ENCODE results near the gene OR6B3. TPM values are rescaled to one million over a fixed set of nuclear protein-coding genes. Genes with fewer than 3 reads are reported as not detected.

The OR6B3 gene
- total RNA-seq, 1 experiment from 2014 or later: not detected

DNA sequence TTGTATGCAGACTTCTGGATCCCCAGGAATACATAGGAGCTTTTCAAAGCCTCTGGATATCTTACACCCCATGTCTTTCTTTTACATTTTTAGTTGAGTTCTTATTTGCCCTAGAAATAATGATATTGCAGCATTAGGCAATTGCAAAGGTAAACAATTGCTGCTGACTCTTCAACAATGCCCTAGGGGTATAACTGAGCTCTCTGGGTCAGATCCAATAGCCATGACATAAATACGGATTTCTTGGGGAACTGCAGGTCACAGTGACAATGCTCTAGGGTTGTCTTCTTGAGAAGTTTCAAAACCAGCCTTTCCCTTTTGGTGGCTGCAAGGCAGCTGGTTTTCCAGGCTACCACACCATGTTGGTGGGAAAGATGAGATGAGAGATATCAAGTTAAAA, 16.5 kb upstream of the OR6B3 start:
- Mint-ChIP-seq H3K36me3 (ENCODE audit: insufficient read depth, unreplicated experiment) (no peaks in the 10 kb centered on the region), H3K4me1 (ENCODE audit: low read depth, unreplicated experiment) (no peaks in the 10 kb centered on the region), H3K27ac (ENCODE audit: unreplicated experiment) (no peak overlapping the region), H3K9me3 (ENCODE audit: unreplicated experiment) (no peaks in the 10 kb centered on the region), H3K27me3 (ENCODE audit: insufficient read depth, unreplicated experiment) (peaks cover 17% of the 10 kb centered on the region), H3K4me3 (ENCODE audit: unreplicated experiment) (no peak overlapping the region)
- Histone ChIP-seq H3K9me3 (no peaks in the 10 kb centered on the region), H3K36me3 (ENCODE audit: control insufficient read depth, insufficient read depth, low read length) (no peaks in the 10 kb centered on the region), H3K4me1 (no peaks in the 10 kb centered on the region), H3K27me3 (replicated peaks; ENCODE audit: control insufficient read depth, insufficient read depth, low read length) (no peaks in the 10 kb centered on the region), H3K4me3 (ENCODE audit: low read depth, low read length) (no peak overlapping the region)
- intact Hi-C loops (cut with micrococcal nuclease; ENCODE audit: unreplicated experiment): no loop called here
- CTCF ChIA-PET: no interaction called here
- TF ChIP-seq, protein P1, sequence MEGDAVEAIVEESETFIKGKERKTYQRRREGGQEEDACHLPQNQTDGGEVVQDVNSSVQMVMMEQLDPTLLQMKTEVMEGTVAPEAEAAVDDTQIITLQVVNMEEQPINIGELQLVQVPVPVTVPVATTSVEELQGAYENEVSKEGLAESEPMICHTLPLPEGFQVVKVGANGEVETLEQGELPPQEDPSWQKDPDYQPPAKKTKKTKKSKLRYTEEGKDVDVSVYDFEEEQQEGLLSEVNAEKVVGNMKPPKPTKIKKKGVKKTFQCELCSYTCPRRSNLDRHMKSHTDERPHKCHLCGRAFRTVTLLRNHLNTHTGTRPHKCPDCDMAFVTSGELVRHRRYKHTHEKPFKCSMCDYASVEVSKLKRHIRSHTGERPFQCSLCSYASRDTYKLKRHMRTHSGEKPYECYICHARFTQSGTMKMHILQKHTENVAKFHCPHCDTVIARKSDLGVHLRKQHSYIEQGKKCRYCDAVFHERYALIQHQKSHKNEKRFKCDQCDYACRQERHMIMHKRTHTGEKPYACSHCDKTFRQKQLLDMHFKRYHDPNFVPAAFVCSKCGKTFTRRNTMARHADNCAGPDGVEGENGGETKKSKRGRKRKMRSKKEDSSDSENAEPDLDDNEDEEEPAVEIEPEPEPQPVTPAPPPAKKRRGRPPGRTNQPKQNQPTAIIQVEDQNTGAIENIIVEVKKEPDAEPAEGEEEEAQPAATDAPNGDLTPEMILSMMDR (IDR thresholded peaks at IDR 0.05; ENCODE audit: insufficient read depth in 1 of 2, low read depth in 1 of 2, low read length in 1 of 2, severe bottlenecking in 1 of 2, unreplicated experiment in 1 of 2): no peak
- no peak for DNase-seq
- POLR2A ChIA-PET: no interaction called here
- no TSS peak for BruUV-seq (replicated peaks)

DNA sequence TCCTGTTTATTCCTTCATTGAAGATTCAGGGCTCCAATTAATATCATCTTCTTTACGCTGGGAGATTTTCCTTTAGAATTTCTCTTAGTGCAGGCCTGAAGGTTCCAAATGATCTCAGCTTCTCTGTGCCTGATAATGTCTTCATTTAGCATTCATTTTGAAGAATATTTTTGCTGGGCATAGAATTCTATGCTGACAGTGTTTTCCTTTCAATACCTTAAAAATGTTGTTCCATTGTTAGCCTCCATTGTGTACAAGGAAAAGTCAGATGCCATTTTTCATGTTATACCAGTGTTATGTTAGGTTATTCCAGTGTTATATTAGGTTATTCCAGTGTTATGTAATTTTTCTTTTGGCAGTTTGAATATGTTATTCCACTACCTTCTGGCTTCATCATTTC, 14.9 kb upstream of the OR6B3 start:
- Histone ChIP-seq H3K36me3 (ENCODE audit: control insufficient read depth, insufficient read depth, low read length) (no peaks in the 10 kb centered on the region), H3K4me3 (ENCODE audit: low read depth, low read length) (no peak overlapping the region), H3K27me3 (replicated peaks; ENCODE audit: control insufficient read depth, insufficient read depth, low read length) (no peaks in the 10 kb centered on the region), H3K9me3 (no peaks in the 10 kb centered on the region), H3K4me1 (no peaks in the 10 kb centered on the region)
- H3K27ac Mint-ChIP-seq (ENCODE audit: unreplicated experiment): no peak overlapping the region
- no peaks in the 10 kb centered on the region for H3K9me3 Mint-ChIP-seq (ENCODE audit: unreplicated experiment)
- TF ChIP-seq, protein P1 (IDR thresholded peaks at IDR 0.05; ENCODE audit: insufficient read depth in 1 of 2, low read depth in 1 of 2, low read length in 1 of 2, severe bottlenecking in 1 of 2, unreplicated experiment in 1 of 2): no peak
- peaks cover 17% of the 10 kb centered on the region for H3K27me3 Mint-ChIP-seq (ENCODE audit: insufficient read depth, unreplicated experiment)
- intact Hi-C loops (cut with micrococcal nuclease; ENCODE audit: unreplicated experiment): no loop called here
- H3K4me3 Mint-ChIP-seq (ENCODE audit: unreplicated experiment): no peak overlapping the region
- H3K4me1 Mint-ChIP-seq (ENCODE audit: low read depth, unreplicated experiment): no peaks in the 10 kb centered on the region
- H3K36me3 Mint-ChIP-seq (ENCODE audit: insufficient read depth, unreplicated experiment): no peaks in the 10 kb centered on the region
- no TSS peak for BruUV-seq (replicated peaks)
- ChIA-PET CTCF (no interaction called here), POLR2A (no interaction called here)
- DNase-seq: no peak

DNA sequence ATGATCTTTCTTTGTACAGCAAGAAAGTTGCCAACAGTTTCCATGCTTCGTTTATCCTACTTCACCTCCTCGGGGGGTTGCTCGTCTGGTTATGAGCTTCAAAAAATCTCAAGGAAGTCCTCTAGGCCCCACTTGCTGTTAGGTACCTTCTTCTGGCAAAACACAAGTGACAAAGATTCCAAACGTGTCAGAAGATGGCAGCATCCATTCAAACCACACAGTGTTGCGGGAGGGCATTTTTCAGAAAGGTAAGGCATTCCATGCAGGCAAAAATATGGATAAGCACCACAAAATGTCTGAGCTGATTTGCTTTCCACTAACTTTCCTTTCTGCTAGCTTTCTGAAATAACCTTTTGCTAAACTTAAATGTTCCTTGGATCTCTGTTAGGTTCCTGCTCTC, 13.2 kb upstream of the OR6B3 start:
- no peaks in the 10 kb centered on the region for H3K9me3 Mint-ChIP-seq (ENCODE audit: unreplicated experiment)
- H3K4me1 Mint-ChIP-seq (ENCODE audit: low read depth, unreplicated experiment): no peaks in the 10 kb centered on the region
- DNase-seq: no peak
- intact Hi-C loops (cut with micrococcal nuclease; ENCODE audit: unreplicated experiment): no loop called here
- no peaks in the 10 kb centered on the region for H3K27me3 ChIP-seq (replicated peaks; ENCODE audit: control insufficient read depth, insufficient read depth, low read length)
- ChIA-PET CTCF (no interaction called here), POLR2A (no interaction called here)
- H3K9me3 ChIP-seq: no peaks in the 10 kb centered on the region
- no peak overlapping the region for H3K4me3 Mint-ChIP-seq (ENCODE audit: unreplicated experiment)
- no peaks in the 10 kb centered on the region for H3K36me3 ChIP-seq (ENCODE audit: control insufficient read depth, insufficient read depth, low read length)
- H3K27me3 Mint-ChIP-seq (ENCODE audit: insufficient read depth, unreplicated experiment): peaks cover 11% of the 10 kb centered on the region
- TF ChIP-seq, protein P1 (IDR thresholded peaks at IDR 0.05; ENCODE audit: insufficient read depth in 1 of 2, low read depth in 1 of 2, low read length in 1 of 2, severe bottlenecking in 1 of 2, unreplicated experiment in 1 of 2): no peak
- BruUV-seq (replicated peaks): no TSS peak
- no peaks in the 10 kb centered on the region for H3K36me3 Mint-ChIP-seq (ENCODE audit: insufficient read depth, unreplicated experiment)
- H3K4me3 ChIP-seq (ENCODE audit: low read depth, low read length): no peak overlapping the region
- no peaks in the 10 kb centered on the region for H3K4me1 ChIP-seq
- H3K27ac Mint-ChIP-seq (ENCODE audit: unreplicated experiment): no peak overlapping the region

Data from Caco-2 (cell line).